ENCODE measurements around the gene THOC5.

THOC5 gene

GRCh38 chr22:29470159-29470855, 83.2 kb downstream of the THOC5 start:
- peak; percentile 82 to 83 for DNase-seq

- no peak for DNase-seq
Measured at GRCh38 chr22:29469755-29470154, 83.8 kb downstream of the THOC5 start.

GRCh38 chr22:29464581-29464980, 89.0 kb downstream of the THOC5 start:
- no peak for DNase-seq

- no peak for DNase-seq
Measured at GRCh38 chr22:29463629-29464028, 89.9 kb downstream of the THOC5 start.

GRCh38 chr22:29461263-29461662, 92.3 kb downstream of the THOC5 start:
- DNase-seq: no peak

- no peak for DNase-seq
Measured at GRCh38 chr22:29459773-29460172, 93.8 kb downstream of the THOC5 start.

GRCh38 chr22:29458551-29458950, 95.0 kb downstream of the THOC5 start:
- DNase-seq: no peak

- DNase-seq: no peak
Measured at GRCh38 chr22:29457730-29458129, 95.8 kb downstream of the THOC5 start.

- DNase-seq: no peak
Measured at GRCh38 chr22:29456211-29456671, 97.3 kb downstream of the THOC5 start.

Data from stimulated activated CD4-positive, alpha-beta T cell treated with anti-CD3 and anti-CD28 coated beads, Interleukin-2, amount 100 ng/mL, for 24 hours (primary cell).